T-helper 22 cell (primary cell): ENCODE results near the gene STK10.

Experiments used
- DNase-seq: peaks from one replicate; pipeline ENCODE4 v3.0.0-alpha.2; 2020; ENCODE audit warnings: low read depth

STK10 gene

GRCh38 chr5:172088801-172089200 lies 99.2 kb downstream of the STK10 start:
- DNase-seq: no peak

GRCh38 chr5:172086194-172086975 lies 101.6 kb downstream of the STK10 start:
- DNase-seq: no peak

GRCh38 chr5:172085738-172086137 lies 102.3 kb downstream of the STK10 start:
- DNase-seq: no peak

- DNase-seq: no peak
Observed at GRCh38 chr5:172082180-172082579, 105.8 kb downstream of the STK10 start.

GRCh38 chr5:172079876-172080275 lies 108.1 kb downstream of the STK10 start:
- no peak for DNase-seq

- DNase-seq: no peak
Observed at GRCh38 chr5:172078726-172079345, 109.2 kb downstream of the STK10 start.

- no peak for DNase-seq
Observed at GRCh38 chr5:172077664-172078425, 110.2 kb downstream of the STK10 start.

GRCh38 chr5:172076761-172077244 lies 111.2 kb downstream of the STK10 start:
- DNase-seq: no peak

- DNase-seq: no peak
Observed at GRCh38 chr5:172075656-172076055, 112.4 kb downstream of the STK10 start.

- DNase-seq: no peak
Observed at GRCh38 chr5:172074896-172075295, 113.1 kb downstream of the STK10 start.

GRCh38 chr5:172071309-172071875 lies 116.6 kb downstream of the STK10 start:
- no peak for DNase-seq

GRCh38 chr5:172065431-172066065 lies 122.5 kb downstream of the STK10 start:
- DNase-seq: no peak

- DNase-seq: no peak
Observed at GRCh38 chr5:172064766-172065165, 123.3 kb downstream of the STK10 start.

- DNase-seq: no peak
Observed at GRCh38 chr5:172064358-172064757, 123.7 kb downstream of the STK10 start.

- DNase-seq: no peak
Observed at GRCh38 chr5:172063463-172064235, 124.4 kb downstream of the STK10 start.

GRCh38 chr5:172059661-172060100 lies 128.3 kb downstream of the STK10 start:
- DNase-seq: no peak

- no peak for DNase-seq
Observed at GRCh38 chr5:172058088-172058487, 129.9 kb downstream of the STK10 start.

GRCh38 chr5:172055996-172056395 lies 132.0 kb downstream of the STK10 start:
- DNase-seq: no peak

GRCh38 chr5:172055421-172055820 lies 132.6 kb downstream of the STK10 start:
- no peak for DNase-seq

GRCh38 chr5:172054611-172055153 lies 133.3 kb downstream of the STK10 start:
- DNase-seq: no peak
